HepG2 (cell line): ENCODE data around the gene PIK3C2B. TPM values are rescaled to one million over a fixed set of nuclear protein-coding genes. Genes with fewer than 3 reads are reported as not detected.

Experiments
- CEBPG ChIP-seq: IDR thresholded peaks from 2 replicates; pipeline ENCODE4 v1.6.1; 2016
- FOSL2 ChIP-seq: sonication (generic); formaldehyde crosslinking; IDR thresholded peaks from 2 replicates; pipeline ENCODE4 v1.4.0; 2020; ENCODE audit warnings: missing genetic modification reagents
- HINFP ChIP-seq: sonication (generic); formaldehyde crosslinking; IDR thresholded peaks from 2 replicates; pipeline ENCODE4 v1.4.0; 2020; ENCODE audit warnings: low read depth, mild to moderate bottlenecking, missing genetic modification reagents
- HNF4A ChIP-seq: sonication (generic); formaldehyde crosslinking; IDR thresholded peaks from 2 replicates; pipeline ENCODE4 v1.4.0; 2020; ENCODE audit warnings: missing genetic modification reagents
- HNRNPL ChIP-seq: fragments of 200-400 bp; formaldehyde crosslinking; IDR thresholded peaks from 2 replicates; pipeline ENCODE4 v1.6.1; 2017; ENCODE audit warnings: mild to moderate bottlenecking, low read depth, low read length
- NFYB ChIP-seq: sonication (generic); formaldehyde crosslinking; IDR thresholded peaks from 2 replicates; pipeline ENCODE4 v1.4.0; 2020; ENCODE audit warnings: missing genetic modification reagents
- PHF5A ChIP-seq: IDR thresholded peaks from one replicate; pipeline ENCODE4 v1.6.1; 2018; ENCODE audit warnings: low read depth, missing genetic modification reagents; ENCODE audit not compliant: unreplicated experiment
- PHF8 ChIP-seq: sonication (generic); formaldehyde crosslinking; IDR thresholded peaks from 2 replicates; pipeline ENCODE4 v1.5.0; 2020; ENCODE audit warnings: missing genetic modification reagents
- PPARG ChIP-seq: conservative IDR thresholded peaks from 2 replicates; pipeline ENCODE4 v1.6.1; 2016; ENCODE audit warnings: missing biosample characterization, missing genetic modification reagents
- SNAPC2 ChIP-seq: sonication (generic); formaldehyde crosslinking; IDR thresholded peaks from 2 replicates; pipeline ENCODE4 v1.8.1; 2022; ENCODE audit warnings: mild to moderate bottlenecking, missing genetic modification reagents
- THAP7 ChIP-seq: sonication (generic); formaldehyde crosslinking; IDR thresholded peaks from 2 replicates; pipeline ENCODE4 v1.8.1; 2023; ENCODE audit warnings: mild to moderate bottlenecking, missing genetic modification reagents
- ZNF235 ChIP-seq: sonication (generic); formaldehyde crosslinking; IDR thresholded peaks from 2 replicates; pipeline ENCODE4 v1.8.1; 2023; ENCODE audit warnings: mild to moderate bottlenecking, missing genetic modification reagents, borderline replicate concordance
- ZNF350 ChIP-seq: sonication (generic); formaldehyde crosslinking; IDR thresholded peaks from 2 replicates; pipeline ENCODE4 v1.4.0; 2020; ENCODE audit warnings: mild to moderate bottlenecking, low read depth, missing genetic modification reagents, borderline replicate concordance
- ZNF605 ChIP-seq: sonication (generic); formaldehyde crosslinking; IDR thresholded peaks from 2 replicates; pipeline ENCODE4 v1.8.0; 2022; ENCODE audit warnings: mild to moderate bottlenecking, missing genetic modification reagents
- ZNF737 ChIP-seq: sonication (generic); formaldehyde crosslinking; IDR thresholded peaks from 2 replicates; pipeline ENCODE4 v1.5.0; 2020; ENCODE audit warnings: missing genetic modification reagents, mild to moderate bottlenecking, borderline replicate concordance
- ZNF761 ChIP-seq: sonication (generic); formaldehyde crosslinking; conservative IDR thresholded peaks from 2 replicates; pipeline ENCODE4 v1.4.0; 2020; ENCODE audit warnings: mild to moderate bottlenecking, missing genetic modification reagents
- polyA plus RNA-seq, 8 experiments: library from polyadenylated mRNA; depleted of rRNA in 3 of 8; stranded (reverse) in 7 of 8; unstranded in 1 of 8; fragments of >200 nt; fragmentation: Illumina TruSeq in 4 of 8; extraction: Trizol in 4 of 8; gene quantifications; 2 replicates each; pipeline versions ENCODE4 v1.2.1 to v1.2.3, GENCODE V29; 2011 to 2016; ENCODE audit warnings: low read depth in 4 of 8, missing spikeins in 1 of 8, mixed read lengths in 1 of 8; ENCODE audit not compliant: insufficient read depth in 1 of 8
- total RNA-seq, 5 experiments: library from RNA; depleted of rRNA; stranded (reverse); fragments of >200 nt; fragmentation: Illumina TruSeq; extraction: Trizol; gene quantifications; 2 replicates each; pipeline ENCODE4 v1.2.3, GENCODE V29; 2016; ENCODE audit warnings: low read depth in 1 of 5
- TF ChIP-seq, protein P1 (sequence below): sonication (generic); formaldehyde crosslinking; conservative IDR thresholded peaks from 2 replicates; pipeline ENCODE4 v1.4.0; 2020; ENCODE audit warnings: mild to moderate bottlenecking, missing genetic modification reagents, moderate library complexity
- TF ChIP-seq, protein P2 (sequence below), 2 experiments: sonication (generic) in 1 of 2; formaldehyde crosslinking in 1 of 2; IDR thresholded peaks; 2 replicates each; pipeline versions ENCODE4 v1.4.0 to v1.6.1; 2016 to 2020; ENCODE audit warnings: borderline replicate concordance in 1 of 2, low read depth in 1 of 2, mild to moderate bottlenecking in 1 of 2, missing genetic modification reagents in 1 of 2
- TF ChIP-seq, protein P3 (sequence below): sonication (generic); formaldehyde crosslinking; IDR thresholded peaks from 2 replicates; pipeline ENCODE4 v1.4.0; 2020; ENCODE audit warnings: missing genetic modification reagents, mild to moderate bottlenecking, borderline replicate concordance

PIK3C2B gene
- total and polyA plus RNA-seq, 2 of the 13 experiments (the other 11 are each of a cell fraction or from before 2014, with no cell fraction given): 3.4 to 4.5 TPM

DNA sequence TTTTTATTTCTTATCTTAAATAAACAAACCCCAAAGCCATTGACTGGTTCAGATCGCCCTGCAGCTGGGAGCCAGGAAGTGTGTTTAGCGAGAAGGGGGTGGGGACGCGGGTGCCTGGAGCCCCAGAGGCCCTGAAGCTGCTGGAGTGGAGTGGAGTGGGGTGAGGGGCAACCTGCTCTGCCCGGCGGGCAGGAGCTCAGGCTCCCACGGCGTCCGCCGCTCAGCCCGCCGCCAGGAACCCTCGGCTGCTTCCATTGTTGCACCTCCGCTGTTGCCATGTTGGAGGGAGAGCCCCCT is 673 bp downstream of the PIK3C2B start (continued):
- TF ChIP-seq, protein P1, sequence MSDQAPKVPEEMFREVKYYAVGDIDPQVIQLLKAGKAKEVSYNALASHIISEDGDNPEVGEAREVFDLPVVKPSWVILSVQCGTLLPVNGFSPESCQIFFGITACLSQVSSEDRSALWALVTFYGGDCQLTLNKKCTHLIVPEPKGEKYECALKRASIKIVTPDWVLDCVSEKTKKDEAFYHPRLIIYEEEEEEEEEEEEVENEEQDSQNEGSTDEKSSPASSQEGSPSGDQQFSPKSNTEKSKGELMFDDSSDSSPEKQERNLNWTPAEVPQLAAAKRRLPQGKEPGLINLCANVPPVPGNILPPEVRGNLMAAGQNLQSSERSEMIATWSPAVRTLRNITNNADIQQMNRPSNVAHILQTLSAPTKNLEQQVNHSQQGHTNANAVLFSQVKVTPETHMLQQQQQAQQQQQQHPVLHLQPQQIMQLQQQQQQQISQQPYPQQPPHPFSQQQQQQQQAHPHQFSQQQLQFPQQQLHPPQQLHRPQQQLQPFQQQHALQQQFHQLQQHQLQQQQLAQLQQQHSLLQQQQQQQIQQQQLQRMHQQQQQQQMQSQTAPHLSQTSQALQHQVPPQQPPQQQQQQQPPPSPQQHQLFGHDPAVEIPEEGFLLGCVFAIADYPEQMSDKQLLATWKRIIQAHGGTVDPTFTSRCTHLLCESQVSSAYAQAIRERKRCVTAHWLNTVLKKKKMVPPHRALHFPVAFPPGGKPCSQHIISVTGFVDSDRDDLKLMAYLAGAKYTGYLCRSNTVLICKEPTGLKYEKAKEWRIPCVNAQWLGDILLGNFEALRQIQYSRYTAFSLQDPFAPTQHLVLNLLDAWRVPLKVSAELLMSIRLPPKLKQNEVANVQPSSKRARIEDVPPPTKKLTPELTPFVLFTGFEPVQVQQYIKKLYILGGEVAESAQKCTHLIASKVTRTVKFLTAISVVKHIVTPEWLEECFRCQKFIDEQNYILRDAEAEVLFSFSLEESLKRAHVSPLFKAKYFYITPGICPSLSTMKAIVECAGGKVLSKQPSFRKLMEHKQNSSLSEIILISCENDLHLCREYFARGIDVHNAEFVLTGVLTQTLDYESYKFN (CRISPR knock-in tag): peak; percentile 58
- peak; percentile 11 for TF ChIP-seq PHF5A (CRISPR knock-in tag)
- TF ChIP-seq PHF8: peak; percentile 57; the same call in 1 of the 2 replicates
- peak; percentile 66 for TF ChIP-seq ZNF350
- 0 out of 2 replicates have a peak, but pooled peaks have one; percentile 2 for TF ChIP-seq CEBPG (CRISPR knock-in tag)
- TF ChIP-seq HNF4A (CRISPR knock-in tag): 0 out of 2 replicates have a peak, but pooled peaks have one; percentile 14
- peak; percentile 14; the same call in 1 of the 2 replicates for TF ChIP-seq FOSL2 (CRISPR knock-in tag)
- no peak for TF ChIP-seq ZNF761
- TF ChIP-seq THAP7 (CRISPR knock-in tag): no peak
- 0 out of 2 replicates have a peak, but pooled peaks have one; percentile 67 for TF ChIP-seq HINFP (CRISPR knock-in tag)
- TF ChIP-seq ZNF605: peak; percentile 64; the same call in 1 of the 2 replicates
- TF ChIP-seq, protein P2, sequence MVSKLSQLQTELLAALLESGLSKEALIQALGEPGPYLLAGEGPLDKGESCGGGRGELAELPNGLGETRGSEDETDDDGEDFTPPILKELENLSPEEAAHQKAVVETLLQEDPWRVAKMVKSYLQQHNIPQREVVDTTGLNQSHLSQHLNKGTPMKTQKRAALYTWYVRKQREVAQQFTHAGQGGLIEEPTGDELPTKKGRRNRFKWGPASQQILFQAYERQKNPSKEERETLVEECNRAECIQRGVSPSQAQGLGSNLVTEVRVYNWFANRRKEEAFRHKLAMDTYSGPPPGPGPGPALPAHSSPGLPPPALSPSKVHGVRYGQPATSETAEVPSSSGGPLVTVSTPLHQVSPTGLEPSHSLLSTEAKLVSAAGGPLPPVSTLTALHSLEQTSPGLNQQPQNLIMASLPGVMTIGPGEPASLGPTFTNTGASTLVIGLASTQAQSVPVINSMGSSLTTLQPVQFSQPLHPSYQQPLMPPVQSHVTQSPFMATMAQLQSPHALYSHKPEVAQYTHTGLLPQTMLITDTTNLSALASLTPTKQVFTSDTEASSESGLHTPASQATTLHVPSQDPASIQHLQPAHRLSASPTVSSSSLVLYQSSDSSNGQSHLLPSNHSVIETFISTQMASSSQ (IDR thresholded peaks at IDR 0.05; ENCODE audit: low read depth): no peak
- TF ChIP-seq, protein P2 (CRISPR knock-in tag; IDR thresholded peaks at IDR 0.05; ENCODE audit: borderline replicate concordance): 0 out of 2 replicates have a peak, but pooled peaks have one; percentile 12
- TF ChIP-seq NFYB (CRISPR knock-in tag): peak; percentile 55; the same call in 1 of the 2 replicates
- TF ChIP-seq, protein P3, sequence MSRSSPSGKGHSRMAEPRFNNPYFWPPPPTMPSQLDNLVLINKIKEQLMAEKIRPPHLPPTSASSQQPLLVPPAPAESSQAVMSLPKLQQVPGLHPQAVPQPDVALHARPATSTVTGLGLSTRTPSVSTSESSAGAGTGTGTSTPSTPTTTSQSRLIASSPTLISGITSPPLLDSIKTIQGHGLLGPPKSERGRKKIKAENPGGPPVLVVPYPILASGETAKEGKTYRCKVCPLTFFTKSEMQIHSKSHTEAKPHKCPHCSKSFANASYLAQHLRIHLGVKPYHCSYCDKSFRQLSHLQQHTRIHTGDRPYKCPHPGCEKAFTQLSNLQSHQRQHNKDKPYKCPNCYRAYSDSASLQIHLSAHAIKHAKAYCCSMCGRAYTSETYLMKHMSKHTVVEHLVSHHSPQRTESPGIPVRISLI: peak; percentile 80
- TF ChIP-seq PPARG (CRISPR knock-in tag): peak; percentile 81
- TF ChIP-seq ZNF737 (CRISPR knock-in tag): no peak
- 0 out of 2 replicates have a peak, but pooled peaks have one; percentile 2 for TF ChIP-seq SNAPC2 (CRISPR knock-in tag)
- no peak for TF ChIP-seq ZNF235 (CRISPR knock-in tag)
- 0 out of 2 replicates have a peak, but pooled peaks have one; percentile 71 for TF ChIP-seq HNRNPL
